GM10266 (cell line): ENCODE data around the gene MTURN.

Experiments used
- DNase-seq: peaks from one replicate; pipeline ENCODE4 v3.0.0; 2012; ENCODE audit errors: extremely low spot score
- CTCF ChIP-seq: IDR thresholded peaks from 2 replicates; pipeline ENCODE4 v1.5.1; 2012; ENCODE audit warnings: mild to moderate bottlenecking, low read depth; ENCODE audit not compliant: control insufficient read depth, insufficient read depth; ENCODE audit errors: missing control alignments

Gene MTURN

GRCh38 chr7:30136117-30136731 lies 1.4 kb downstream of the MTURN start:
- no peak for DNase-seq
- no peak for TF ChIP-seq CTCF

- no peak for TF ChIP-seq CTCF
- no peak for DNase-seq
Observed at GRCh38 chr7:30136743-30137485, 2.1 kb downstream of the MTURN start.

DNA sequence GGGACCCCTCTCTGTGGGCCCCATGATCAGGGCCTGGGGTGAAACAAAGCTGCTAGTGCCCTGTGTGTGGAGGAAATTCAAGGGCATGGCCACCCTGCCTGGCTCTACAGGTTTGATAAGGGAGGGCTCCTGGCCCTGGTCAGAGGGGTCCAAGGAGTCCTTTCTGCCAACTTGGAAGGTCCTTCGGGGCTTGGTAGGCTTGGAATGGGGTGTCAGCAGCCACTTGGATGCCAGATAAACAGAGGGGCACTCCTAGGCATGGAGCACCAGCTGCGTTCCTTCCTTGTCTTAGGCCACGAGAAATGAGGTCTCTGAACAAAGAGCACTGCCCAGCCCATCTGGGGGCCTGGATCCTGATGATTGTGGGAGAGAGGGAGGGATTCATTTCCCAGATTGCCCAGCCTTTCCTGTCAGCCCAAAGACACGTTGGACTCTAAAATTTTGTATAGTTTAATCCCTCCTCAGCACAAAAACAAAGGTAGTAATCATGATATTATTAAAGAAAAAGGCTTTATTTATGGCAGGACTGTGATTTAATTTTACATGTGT lies 5.1 kb downstream of the MTURN start:
- no peak for TF ChIP-seq CTCF
- no peak for DNase-seq

DNA sequence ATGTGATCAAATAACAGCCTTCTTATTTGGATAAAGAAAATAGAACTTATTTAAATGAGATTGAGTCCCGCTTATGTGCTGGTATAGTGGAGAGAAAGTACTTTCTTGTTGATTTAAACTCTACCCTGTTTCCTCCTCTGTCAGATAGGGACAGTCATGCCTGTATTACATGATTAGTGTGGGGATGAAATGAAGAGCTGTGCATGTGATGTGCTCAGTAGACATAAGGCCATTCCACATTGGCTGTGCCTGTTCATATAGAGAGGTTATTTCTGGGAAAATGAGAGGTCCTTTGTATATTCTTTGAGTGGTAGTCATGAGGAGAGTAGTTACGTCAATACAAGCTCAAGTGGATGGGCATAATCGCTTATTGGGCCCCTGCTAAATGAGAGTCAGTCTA lies 5.7 kb downstream of the MTURN start:
- DNase-seq: no peak
- TF ChIP-seq CTCF: no peak

GRCh38 chr7:30142710-30143109 lies 7.9 kb downstream of the MTURN start:
- DNase-seq: no peak

GRCh38 chr7:30143748-30144251 lies 9.0 kb downstream of the MTURN start:
- no peak for TF ChIP-seq CTCF
- DNase-seq: no peak

More at GRCh38 chr7:30142710-30143109, 7.9 kb downstream of the MTURN start:
- no peak for TF ChIP-seq CTCF
